Lung (tissue), 12 donors: ENCODE results near the gene DOCK4. TPM values are rescaled to one million over a fixed set of nuclear protein-coding genes. Genes with fewer than 3 reads are reported as not detected.
"Not testable (repeated sequence)": the region's sequence is repeated elsewhere in the genome, so short reads cannot be mapped to it uniquely, and the experiment has no call there.

ENCODE experiments used
- ATAC-seq: fragments of 200-7000 bp; cut with Tn5 transposase; one replicate; pipeline ENCODE4 v1.9.1; 2020; ENCODE audit warnings: moderate number of reproducible peaks; ENCODE audit not compliant: insufficient read depth, low FRiP score
- DNase-seq, 3 donors: peaks; one replicate each; pipeline ENCODE4 v3.0.0-alpha.2; 2013 to 2017
- H3K27ac ChIP-seq, 2 donors: one replicate each; pipeline ENCODE4 v1.5.1; 2013; ENCODE audit warnings: mild to moderate bottlenecking in 2 of 2, moderate library complexity in 2 of 2, control low read depth in 1 of 2, inconsistent platforms in 1 of 2, low read depth in 1 of 2, low read length in 1 of 2
- H3K27me3 ChIP-seq, 3 donors: one replicate each; pipeline ENCODE4 v1.5.1; 2013; ENCODE audit warnings: low read length in 2 of 3; ENCODE audit not compliant: control insufficient read depth in 3 of 3, insufficient read depth in 3 of 3
- H3K36me3 ChIP-seq, 4 donors: one replicate each; pipeline ENCODE4 v1.5.1; 2013; ENCODE audit warnings: low read length in 4 of 4, mild to moderate bottlenecking in 1 of 4, moderate library complexity in 1 of 4; ENCODE audit not compliant: control insufficient read depth in 4 of 4, insufficient read depth in 4 of 4
- H3K4me1 ChIP-seq, 5 donors: one replicate each; pipeline ENCODE4 v1.5.1; 2013; ENCODE audit warnings: low read length in 5 of 5, mild to moderate bottlenecking in 2 of 5, moderate library complexity in 1 of 5; ENCODE audit not compliant: control insufficient read depth in 5 of 5, insufficient read depth in 5 of 5
- H3K4me3 ChIP-seq: one replicate; pipeline ENCODE4 v1.5.1; 2013; ENCODE audit warnings: mild to moderate bottlenecking, control low read depth, moderate library complexity
- H3K9ac ChIP-seq, 2 donors: one replicate each; pipeline ENCODE4 v1.5.1; 2013; ENCODE audit warnings: low read length in 2 of 2, control low read depth in 1 of 2; ENCODE audit not compliant: insufficient read depth in 1 of 2
- H3K9me3 ChIP-seq, 4 donors: one replicate each; pipeline ENCODE4 v1.5.1; 2013; ENCODE audit warnings: low read length in 3 of 4, mild to moderate bottlenecking in 1 of 4, moderate library complexity in 1 of 4; ENCODE audit not compliant: control insufficient read depth in 4 of 4, insufficient read depth in 3 of 4
- CTCF ChIP-seq: IDR thresholded peaks from 2 replicates; pipeline ENCODE4 v1.5.1; 2012; ENCODE audit warnings: mild to moderate bottlenecking; ENCODE audit errors: control extremely low read depth, extremely low read depth
- WGBS, 2 donors: extraction: QIAGEN DNeasy Blood & Tissue Kit; methylation state at CpG; one replicate each; pipeline ENCODE4 v1.1.7; 2013; 5-methylcytosine and 5-hydroxymethylcytosine counted together
- polyA plus RNA-seq, 2 donors: library from polyadenylated mRNA; stranded (reverse); fragments of 200-250 nt; gene quantifications; one replicate each; pipeline ENCODE4 v1.2.1, GENCODE V29; 2013
- total RNA-seq, 2 donors: library from RNA; depleted of rRNA in 1 of 2; stranded (reverse); fragments of >200 nt in 1 of 2; gene quantifications; one replicate each; pipeline ENCODE4 v1.2.1, GENCODE V29; 2014 to 2021
- donor health status: control.
- donor health status: control.
- donor health status: Bipolar disorder and iron deficiency.
- donor health status: healthy.
- donor health status: DM: yes; HTN: yes; CAD: no.

DOCK4 gene
- total and polyA plus RNA-seq, 4 donors, result 18.7 to 163 (median 40.3) TPM

- H3K4me3 ChIP-seq, result no peak overlapping the region
- no peaks in the 10 kb centered on the region for H3K27me3 ChIP-seq
- no peaks in the 10 kb centered on the region for H3K9me3 ChIP-seq
- H3K9ac ChIP-seq, result no peak overlapping the region
- DNase-seq, result no peak
- H3K36me3 ChIP-seq, result peaks cover 3 to 19% (median 11%) of the 10 kb centered on the region in 4 donors
- 57 to 58% methylated on average over 5 of the region's 5 CpGs for WGBS, 2 donors
- no peak for ATAC-seq
- peaks cover 0 to 7% (median under 1%) of the 10 kb centered on the region in 5 donors for H3K4me1 ChIP-seq
- no peak overlapping the region for H3K27ac ChIP-seq
- TF ChIP-seq CTCF, result no peak
These were observed 294.8 kb downstream of the DOCK4 start for GRCh38 chr7:111911166-111911961.

GRCh38 chr7:111910656-111911055 lies 295.5 kb downstream of the DOCK4 start:
- Histone ChIP-seq H3K27ac (no peak overlapping the region), H3K36me3 (peaks cover 3 to 25% (median 13%) of the 10 kb centered on the region in 4 donors), H3K4me3 (no peak overlapping the region), H3K9me3 (no peaks in the 10 kb centered on the region), H3K9ac (no peak overlapping the region), H3K4me1 (peaks cover 0 to 7% (median 2%) of the 10 kb centered on the region in 5 donors), H3K27me3 (no peaks in the 10 kb centered on the region)
- TF ChIP-seq CTCF, result no peak
- DNase-seq (no peak), ATAC-seq (no peak)
- 87 to 92% methylated on average over 5 of the region's 5 CpGs for WGBS, 2 donors

GRCh38 chr7:111908673-111909072 lies 297.5 kb downstream of the DOCK4 start:
- peaks cover 7 to 27% (median 8%) of the 10 kb centered on the region in 4 donors for H3K36me3 ChIP-seq
- not testable (repeated sequence) for H3K9ac ChIP-seq, H3K4me3 ChIP-seq, H3K27ac ChIP-seq, H3K27me3 ChIP-seq, H3K9me3 ChIP-seq, DNase-seq, ATAC-seq, H3K4me1 ChIP-seq
- WGBS, 2 donors, result 96 to 98% methylated on average over 3 of the region's 3 CpGs

- ATAC-seq (no peak), DNase-seq (no peak)
- peaks cover 10 to 35% (median 18%) of the 10 kb centered on the region in 4 donors for H3K36me3 ChIP-seq
- no peak overlapping the region for H3K4me3 ChIP-seq
- no peak overlapping the region for H3K27ac ChIP-seq
- TF ChIP-seq CTCF, result no peak
- WGBS, 2 donors, result 84 to 87% methylated on average over 2 of the region's 2 CpGs
- no peaks in the 10 kb centered on the region for H3K27me3 ChIP-seq
- no peaks in the 10 kb centered on the region for H3K9me3 ChIP-seq
- peaks cover 0 to 2% (median 0%) of the 10 kb centered on the region in 5 donors for H3K4me1 ChIP-seq
- H3K9ac ChIP-seq, result no peak overlapping the region
These were observed 302.4 kb downstream of the DOCK4 start for GRCh38 chr7:111903797-111904196.
